B cell (primary cell): ENCODE data around the gene SLC7A6OS. TPM values are rescaled to one million over a fixed set of nuclear protein-coding genes. Genes with fewer than 3 reads are reported as not detected.
A peak's percentile ranks its signal among the peaks of the same experiment; 100 is the strongest.

Source experiments
- ATAC-seq: fragments of 200-7000 bp; cut with Tn5 transposase; one replicate; pipeline ENCODE4 v1.10.0; 2021; ENCODE audit warnings: low read depth, mild to moderate bottlenecking, moderate number of reproducible peaks, moderate library complexity
- CTCF ChIA-PET: fragments of 350-600 bp; sonication (Branson Sonifier 250); formaldehyde crosslinking; loops from one replicate; lab custom pipeline; 2021; ENCODE audit warnings: antibody characterized with exemption, inconsistent platforms; lab: Charles Lee
- POLR2A ChIA-PET: fragments of 350-600 bp; sonication (Branson Sonifier 250); formaldehyde crosslinking; loops from one replicate; lab custom pipeline; 2021; ENCODE audit warnings: antibody characterized with exemption; lab: Charles Lee
- DNase-seq: peaks from one replicate; pipeline ENCODE4 v3.0.0; 2013
- H2AFZ ChIP-seq: 2 replicates; pipeline ENCODE4 v1.6.1; 2012; ENCODE audit warnings: mild to moderate bottlenecking, low read depth, low read length; ENCODE audit not compliant: insufficient read depth, poor library complexity, severe bottlenecking
- H3K27ac ChIP-seq, 2 donors: 1 replicate in 1 of 2; 2 replicates in 1 of 2; pipeline ENCODE4 v1.5.1; 2012 to 2013; ENCODE audit warnings: low read length in 2 of 2, mild to moderate bottlenecking in 2 of 2, moderate library complexity in 1 of 2
- H3K27me3 ChIP-seq, 4 experiments: fragments of 200-600 bp in 1 of 4; sonication (generic) in 1 of 4; replicated peaks in 1 of 4; 1 replicate in 2 of 4; 2 replicates in 2 of 4; pipeline versions ENCODE4 v1.6.1 to v1.7.0; 2013 to 2016; ENCODE audit warnings: low read length in 3 of 4, mild to moderate bottlenecking in 2 of 4, mixed read lengths in 1 of 4, moderate library complexity in 1 of 4; ENCODE audit not compliant: insufficient read depth in 4 of 4, control insufficient read depth in 3 of 4; ENCODE audit errors: control extremely low read depth in 1 of 4
- H3K36me3 ChIP-seq, 2 experiments: replicated peaks in 1 of 2; 1 replicate in 1 of 2; 2 replicates in 1 of 2; pipeline versions ENCODE4 v1.6.1 to v1.7.1; 2013; ENCODE audit warnings: low read length in 1 of 2; ENCODE audit not compliant: insufficient read depth in 2 of 2, control insufficient read depth in 1 of 2; ENCODE audit errors: control extremely low read depth in 1 of 2, extremely low read depth in 1 of 2
- H3K4me1 ChIP-seq, 2 donors: fragments of 200-600 bp in 1 of 2; sonication (generic) in 1 of 2; 1 replicate in 1 of 2; 2 replicates in 1 of 2; pipeline versions ENCODE4 v1.5.1 to v1.6.1; 2013 to 2017; ENCODE audit warnings: low read length in 2 of 2; ENCODE audit not compliant: control insufficient read depth in 2 of 2, insufficient read depth in 2 of 2
- H3K4me2 ChIP-seq: replicated peaks from 2 replicates; pipeline ENCODE3; 2012; ENCODE audit warnings: mild to moderate bottlenecking, low read depth, low read length; ENCODE audit not compliant: poor library complexity, severe bottlenecking
- H3K4me3 ChIP-seq, 5 experiments: fragments of 200-600 bp in 1 of 5; sonication (generic) in 1 of 5; 1 replicate in 3 of 5; 2 replicates in 2 of 5; pipeline versions ENCODE4 v1.5.1 to v1.7.0; 2011 to 2016; ENCODE audit warnings: low read length in 4 of 5, mild to moderate bottlenecking in 4 of 5, low read depth in 2 of 5, control low read depth in 1 of 5, moderate library complexity in 1 of 5; ENCODE audit not compliant: insufficient read depth in 1 of 5; ENCODE audit errors: control extremely low read depth in 1 of 5, extremely low read depth in 1 of 5
- H3K79me2 ChIP-seq: fragments of 200-600 bp; sonication (generic); one replicate; pipeline ENCODE4 v1.6.0; 2016; ENCODE audit warnings: low read length; ENCODE audit not compliant: control insufficient read depth, insufficient read depth
- H3K9ac ChIP-seq: fragments of 200-600 bp; sonication (generic); 2 replicates; pipeline ENCODE4 v1.6.1; 2017; ENCODE audit warnings: mild to moderate bottlenecking, low read length, moderate library complexity
- H3K9me3 ChIP-seq, 3 donors: one replicate each; pipeline versions ENCODE4 v1.6.1 to v1.7.1; 2013; ENCODE audit warnings: low read length in 2 of 3; ENCODE audit not compliant: control insufficient read depth in 2 of 3, insufficient read depth in 1 of 3; ENCODE audit errors: control extremely low read depth in 1 of 3
- H4K20me1 ChIP-seq: 2 replicates; pipeline ENCODE4 v1.6.0; 2012; ENCODE audit warnings: mild to moderate bottlenecking, low read length; ENCODE audit not compliant: insufficient read depth, control insufficient read depth, poor library complexity, severe bottlenecking
- H3K27ac Mint-ChIP-seq: one replicate; pipeline ENCODE4 v1.8.0; 2021; ENCODE audit warnings: mixed read lengths
- H3K27me3 Mint-ChIP-seq: one replicate; pipeline ENCODE4 v1.8.0; 2021; ENCODE audit warnings: mixed read lengths
- H3K4me1 Mint-ChIP-seq: one replicate; pipeline ENCODE4 v1.8.0; 2021; ENCODE audit warnings: mixed read lengths
- H3K4me3 Mint-ChIP-seq: one replicate; pipeline ENCODE4 v1.8.0; 2021; ENCODE audit warnings: mixed read lengths
- H3K9me3 Mint-ChIP-seq: one replicate; pipeline ENCODE4 v1.8.0; 2022; ENCODE audit warnings: mixed read lengths; ENCODE audit not compliant: insufficient read depth
- CTCF ChIP-seq: fragments of 200-600 bp; IDR thresholded peaks from one replicate; pipeline ENCODE4 v1.8.0; 2022; ENCODE audit warnings: antibody characterized with exemption, mild to moderate bottlenecking
- WGBS: methylation state at CpG from one replicate; pipeline ENCODE4 v1.1.5; 2013; ENCODE audit warnings: missing lambda C conversion rate; ENCODE audit not compliant: insufficient coverage; 5-methylcytosine and 5-hydroxymethylcytosine counted together
- intact Hi-C: fragments of 100-400 bp; cut with micrococcal nuclease; formaldehyde crosslinking; loops from one replicate; pipeline ENCODE4 v1.10.0; 2022
- polyA plus RNA-seq: library from polyadenylated mRNA; depleted of rRNA; stranded (reverse); fragments of >200 nt; gene quantifications from 2 replicates; pipeline ENCODE4 v1.2.3, GENCODE V29; 2012
- total RNA-seq, 2 donors: library from RNA; stranded (reverse); fragments of 120-200 nt in 1 of 2; gene quantifications; 1 replicate in 1 of 2; 2 replicates in 1 of 2; pipeline versions ENCODE4 v1.2.3 to v1.2.4, GENCODE V29; 2013 to 2022

Gene SLC7A6OS
- total and polyA plus RNA-seq, 2 donors (not counting 1 experiment from before 2014, with no cell fraction given), result 9.9 to 54.1 TPM

GRCh38 chr16:68287276-68288251 is 23.2 kb downstream of the SLC7A6OS start:
- WGBS, result 24% methylated on average over 11 of the region's 11 CpGs
- Histone ChIP-seq H3K79me2 (peaks cover 69% of the 10 kb centered on the region), H3K36me3 (peaks cover 2 to 37% of the 10 kb centered on the region in 2 experiments), H3K4me2 (peak overlapping the region; percentile 75), H3K9ac (peak overlapping the region; percentile 40), H3K27ac (peak overlapping the region; percentile 61 to 92), H3K4me3 (no peak overlapping the region), H4K20me1 (no peaks in the 10 kb centered on the region), H3K27me3 (no peaks in the 10 kb centered on the region), H3K9me3 (no peaks in the 10 kb centered on the region), H3K4me1 (peaks cover 78 to 97% of the 10 kb centered on the region in 2 donors), H2AFZ (no peak overlapping the region)
- ATAC-seq, result peak; percentile 13
- H3K27me3 Mint-ChIP-seq, result no peaks in the 10 kb centered on the region
- H3K4me1 Mint-ChIP-seq, result peaks cover 81% of the 10 kb centered on the region
- no peak for TF ChIP-seq CTCF
- CTCF ChIA-PET, result interaction anchor here (0.7 to 10.2 kb wide), 5 partner anchors 23 to 1020 kb away, joined by 3 to 289 read pairs (median 15); partner anchors contain the start of genes PRMT7, SLC7A6 and SLC7A6OS
- intact Hi-C loops, result loop anchor here (2.0 to 5.0 kb wide), 3 partner anchors 40 to 289 kb away; partner anchors contain the start of genes DPEP2 and PLA2G15
- H3K4me3 Mint-ChIP-seq, result peak overlapping the region; percentile 78
- H3K9me3 Mint-ChIP-seq, result no peaks in the 10 kb centered on the region
- H3K27ac Mint-ChIP-seq, result peak overlapping the region; percentile 94
- POLR2A ChIA-PET, result interaction anchor here (0.6 to 1.0 kb wide), 4 partner anchors 16 to 600 kb away, joined by 3 to 6 read pairs (median 6); partner anchors contain the start of genes PRMT7 and SLC7A6OS
- peak; percentile 60 for DNase-seq
